CD4-positive, alpha-beta T cell treated with Interferon gamma for 1 hour (primary cell): ENCODE data around the gene APH1B.
A peak's percentile ranks its signal among the peaks of the same experiment; 100 is the strongest.
"Not testable (repeated sequence)": the region's sequence is repeated elsewhere in the genome, so short reads cannot be mapped to it uniquely, and the experiment has no call there.

Experiments used
- DNase-seq: peaks from one replicate; pipeline ENCODE4 v3.0.0-alpha.2; 2020

Gene APH1B

DNA sequence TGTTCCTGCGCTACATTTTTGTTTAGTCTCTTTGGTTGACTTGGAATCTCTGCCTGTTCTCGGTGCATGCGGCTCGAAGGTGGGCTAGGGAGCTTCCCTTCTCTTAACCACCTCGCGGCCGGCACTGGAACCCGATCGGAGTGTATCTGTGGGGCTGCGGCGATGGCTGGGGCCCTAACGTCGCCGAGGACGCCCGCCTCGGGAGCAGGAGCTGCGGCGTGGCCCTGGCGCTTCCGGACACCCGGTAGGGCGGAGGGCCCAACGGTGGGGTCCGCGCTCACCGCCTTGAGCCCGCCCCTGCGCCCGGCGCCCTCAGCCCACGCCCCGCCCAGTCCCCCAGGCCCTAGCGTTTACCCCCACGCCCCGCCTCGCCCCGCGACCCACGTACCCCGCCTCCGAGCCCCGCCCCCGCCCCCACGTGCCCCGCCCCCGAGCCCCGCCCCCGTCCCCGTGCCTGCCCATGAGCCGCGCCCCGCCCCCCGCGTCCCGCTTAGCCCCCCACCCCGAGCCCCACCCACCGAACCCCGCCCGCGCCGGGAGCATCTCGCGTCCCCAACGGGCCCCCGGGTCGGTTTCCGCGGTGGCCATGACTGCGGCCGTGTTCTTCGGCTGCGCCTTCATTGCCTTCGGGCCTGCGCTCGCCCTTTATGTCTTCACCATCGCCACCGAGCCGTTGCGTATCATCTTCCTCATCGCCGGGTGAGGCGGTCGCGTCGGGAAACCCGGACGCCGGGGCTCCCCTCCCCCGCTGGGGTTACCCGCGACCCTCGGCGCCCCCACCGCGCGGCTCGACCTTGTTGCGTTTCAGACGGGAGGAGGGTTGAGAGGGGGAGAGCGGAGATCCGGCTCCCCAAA lies at the start of gene APH1B:
Gene APH1B (plus strand): TSS at position 568 of the 855 bp plus-strand sequence. CDS start 19 bp downstream, at position 587.
- peak; percentile 84 for DNase-seq

DNA sequence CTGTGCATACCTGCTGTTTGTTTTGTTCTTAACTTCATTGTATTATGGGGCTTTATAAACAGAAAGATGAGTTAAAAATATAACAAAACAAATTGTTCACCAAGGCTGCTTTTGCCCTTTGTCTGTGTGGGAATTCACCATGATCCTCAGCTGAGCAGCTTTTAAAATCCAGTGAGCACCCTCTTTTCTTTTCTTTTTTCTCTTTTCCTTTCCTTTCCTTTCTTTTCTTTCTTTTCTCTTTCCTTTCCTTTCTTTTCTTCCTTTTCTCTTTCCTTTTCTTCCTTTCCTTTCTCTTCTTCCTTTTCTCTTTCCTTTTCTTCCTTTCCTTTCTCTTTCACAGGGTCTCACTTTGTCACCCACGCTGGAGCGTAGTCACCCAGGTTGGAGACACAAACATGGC lies 49.7 kb upstream of the APH1B start:
- no peak for DNase-seq

DNA sequence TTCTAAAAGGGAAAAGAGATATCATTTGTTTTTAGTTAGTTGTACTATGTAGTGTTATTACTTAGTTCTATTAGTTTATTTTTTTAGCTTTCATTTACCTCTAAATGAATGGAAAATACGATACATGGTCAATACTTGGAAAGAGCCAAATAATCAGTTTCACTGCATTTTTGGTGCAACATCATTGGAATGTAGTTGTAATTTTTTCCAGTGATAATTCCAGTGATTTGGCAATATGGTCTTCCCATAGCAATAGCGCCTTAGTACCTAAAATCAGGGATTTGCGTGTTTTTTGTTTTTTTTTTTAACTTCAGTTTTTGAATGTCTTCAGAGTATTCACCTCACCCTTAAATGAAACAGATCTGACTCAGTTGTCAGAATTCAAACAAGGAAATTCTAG lies 46.2 kb upstream of the APH1B start:
- no peak for DNase-seq

DNA sequence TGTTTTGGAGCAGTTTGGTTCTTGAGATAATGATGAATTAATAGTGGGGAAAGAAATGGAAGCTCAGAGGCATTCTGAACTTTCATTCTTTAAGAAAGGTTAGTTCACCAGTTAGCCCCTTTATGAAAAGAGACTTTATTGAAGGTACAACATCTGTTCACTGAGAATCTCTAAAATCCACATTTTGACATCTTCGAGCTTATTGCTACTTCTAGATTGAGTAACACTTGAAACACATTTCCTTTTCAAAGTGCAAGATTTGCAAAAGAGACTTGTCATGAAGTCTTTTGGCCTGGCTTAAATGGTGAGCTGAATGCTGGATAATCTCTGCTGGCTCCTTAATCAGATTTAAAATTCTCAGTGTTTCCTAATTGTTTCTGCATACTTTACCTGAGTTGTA lies 45.7 kb upstream of the APH1B start:
- no peak for DNase-seq

- no peak for DNase-seq
Observed at GRCh38 chr15:63232405-63232804, 45.0 kb upstream of the APH1B start.

- DNase-seq, result no peak
Observed at GRCh38 chr15:63232943-63233342, 44.5 kb upstream of the APH1B start.

DNA sequence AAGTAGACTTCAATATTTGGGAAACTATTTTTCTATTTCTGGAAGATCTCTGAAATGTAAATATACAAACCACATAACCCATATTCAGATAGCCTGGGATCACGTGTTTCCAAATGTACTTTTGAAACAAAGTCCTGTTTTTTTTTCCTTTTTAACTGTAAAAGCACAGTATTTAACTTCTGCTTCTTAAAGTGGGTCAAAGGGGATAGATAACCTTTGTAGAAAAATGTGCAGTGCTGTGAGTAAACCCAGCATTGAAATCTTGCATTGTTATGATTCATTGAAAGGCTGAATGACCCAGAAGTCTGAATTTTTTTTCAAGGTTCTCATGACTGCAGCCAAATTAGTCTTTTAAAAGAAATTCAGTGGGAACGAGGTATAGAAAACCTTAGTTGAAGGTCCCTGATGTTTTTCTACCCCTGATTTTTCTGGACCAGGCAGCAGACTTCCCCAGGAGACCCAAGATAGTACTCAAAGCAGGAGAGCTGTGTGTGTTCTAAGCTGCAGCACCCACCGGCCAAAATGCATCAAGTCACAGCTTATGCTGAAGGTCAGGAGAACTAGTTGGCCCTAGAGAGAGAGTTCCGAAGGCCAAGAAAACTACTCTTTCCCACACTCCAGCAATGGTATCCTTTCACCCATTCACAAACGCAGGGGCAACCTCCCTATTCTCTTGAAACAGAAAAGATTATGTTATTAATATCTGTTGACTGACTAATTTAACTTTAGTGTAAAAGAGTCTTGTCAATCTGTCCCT lies 43.6 kb upstream of the APH1B start:
- no peak for DNase-seq

GRCh38 chr15:63234451-63234870 lies 42.9 kb upstream of the APH1B start:
- no peak for DNase-seq

DNA sequence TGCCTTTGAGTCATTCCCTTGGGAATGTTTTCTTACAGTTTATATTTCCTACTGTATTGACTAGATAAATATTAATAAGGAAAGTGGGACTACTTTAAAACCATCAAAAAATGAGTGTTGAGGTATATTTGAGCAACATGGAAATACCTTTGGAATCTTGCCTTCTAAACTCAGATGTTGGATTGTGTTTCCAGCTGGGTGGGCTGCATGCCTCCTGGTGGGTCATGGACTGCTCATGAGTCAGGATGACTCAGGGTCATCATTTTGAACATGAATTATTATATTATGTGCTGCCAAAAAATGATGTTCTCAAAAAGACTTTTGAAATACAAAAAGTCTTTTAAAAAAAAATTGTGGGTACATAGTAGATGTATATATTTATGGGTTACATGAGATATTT lies 41.1 kb upstream of the APH1B start:
- DNase-seq, result no peak

GRCh38 chr15:63237086-63237485 lies 40.3 kb upstream of the APH1B start:
- not testable (repeated sequence) for DNase-seq

DNA sequence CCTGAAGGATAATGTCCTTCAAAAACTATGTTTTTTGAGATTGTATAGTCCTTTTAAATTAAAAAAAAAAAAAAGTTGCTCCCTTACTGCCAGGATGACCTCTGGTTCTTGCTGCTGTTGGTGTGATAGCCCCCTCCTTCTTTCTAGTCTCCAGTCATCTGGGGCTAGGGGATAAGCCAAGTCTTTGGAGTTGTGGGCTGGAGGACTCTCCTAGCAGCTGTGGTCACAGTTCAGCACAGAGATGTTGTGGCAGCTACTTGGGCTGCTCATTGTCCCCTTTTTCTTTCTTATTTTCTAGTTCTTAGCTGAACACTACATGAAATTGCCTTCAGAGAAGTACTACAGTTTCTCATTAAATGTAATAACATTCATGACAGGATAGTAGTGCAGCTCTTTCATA lies 39.2 kb upstream of the APH1B start:
- DNase-seq, result no peak

DNA sequence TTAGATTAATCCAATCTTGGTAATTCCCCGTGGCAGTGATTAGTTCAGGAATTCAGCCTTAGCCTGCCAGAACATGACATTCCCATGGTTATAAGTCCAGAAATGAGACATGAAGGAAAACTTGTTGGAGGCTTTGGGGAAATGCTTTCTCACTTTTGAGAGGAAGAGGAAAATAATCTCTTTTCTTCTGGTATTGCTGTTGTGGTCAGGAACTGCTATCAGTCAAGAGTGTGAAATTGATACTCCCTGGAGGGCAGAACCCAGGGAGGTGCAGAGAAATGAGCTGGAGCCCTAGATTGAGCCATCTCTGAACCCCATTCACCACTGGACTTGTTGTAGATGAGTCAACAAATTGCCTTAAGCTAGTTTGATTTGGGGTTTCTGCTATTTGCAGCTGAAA lies 38.6 kb upstream of the APH1B start:
- DNase-seq, result no peak

DNA sequence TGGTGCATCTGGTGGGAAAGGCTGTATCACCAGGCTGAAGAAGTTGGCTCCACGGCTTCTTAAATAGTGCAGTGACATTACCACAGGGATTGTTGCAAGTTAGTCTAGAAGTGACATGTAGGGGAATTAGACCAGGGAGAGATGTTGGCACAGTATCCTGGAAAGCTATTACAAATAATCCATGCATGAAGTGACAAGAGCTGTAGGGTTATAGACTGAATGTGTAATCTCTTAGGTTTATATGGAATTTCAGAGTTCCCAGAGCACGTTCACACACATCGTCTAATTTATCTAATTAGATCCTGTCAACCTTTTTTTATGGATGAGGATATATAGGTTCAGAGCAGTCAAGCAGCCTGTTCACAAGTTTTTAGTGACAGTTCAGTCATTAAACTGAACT lies 37.3 kb upstream of the APH1B start:
- DNase-seq, result no peak

DNA sequence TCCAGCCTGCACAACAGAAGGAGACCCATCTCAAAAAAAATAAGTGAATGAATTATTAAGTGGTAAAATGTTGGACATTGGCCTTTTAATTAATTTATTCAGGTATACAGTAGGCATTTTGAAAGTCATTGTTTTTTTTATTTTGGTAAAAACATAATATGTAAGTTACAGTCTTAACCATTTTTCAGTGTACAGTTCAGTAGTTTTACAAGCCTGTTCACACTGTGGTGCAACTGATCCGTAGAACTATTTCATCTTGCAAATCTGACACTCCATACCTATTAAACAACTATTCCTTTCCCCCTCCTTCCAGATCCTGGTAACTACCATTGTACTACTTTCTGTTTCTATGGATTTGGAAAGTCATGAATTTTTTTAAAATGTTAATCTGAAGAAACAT lies 36.1 kb upstream of the APH1B start:
- DNase-seq, result no peak

- no peak for DNase-seq
Observed at GRCh38 chr15:63243101-63243500, 34.3 kb upstream of the APH1B start.

DNA sequence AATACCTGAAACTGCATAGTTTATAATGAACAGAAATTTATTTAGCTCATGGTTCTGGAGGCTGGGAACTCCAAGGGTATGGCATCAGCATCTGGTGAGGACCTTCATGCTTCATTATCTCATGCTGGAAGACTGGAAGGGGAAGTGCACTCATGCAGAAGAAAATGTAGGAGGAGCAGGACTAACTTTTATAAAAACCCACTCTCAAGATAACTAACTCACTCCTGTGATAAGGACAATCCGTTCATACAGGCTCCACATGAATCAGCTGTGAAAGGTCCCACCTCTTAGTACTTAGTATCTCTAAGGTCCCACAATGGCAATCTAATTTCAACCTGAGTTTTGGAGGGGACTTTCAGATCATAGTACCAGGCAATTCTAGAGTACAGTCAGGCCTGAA lies 33.6 kb upstream of the APH1B start:
- DNase-seq, result no peak

GRCh38 chr15:63244399-63244798 lies 33.0 kb upstream of the APH1B start:
- DNase-seq, result no peak

DNA sequence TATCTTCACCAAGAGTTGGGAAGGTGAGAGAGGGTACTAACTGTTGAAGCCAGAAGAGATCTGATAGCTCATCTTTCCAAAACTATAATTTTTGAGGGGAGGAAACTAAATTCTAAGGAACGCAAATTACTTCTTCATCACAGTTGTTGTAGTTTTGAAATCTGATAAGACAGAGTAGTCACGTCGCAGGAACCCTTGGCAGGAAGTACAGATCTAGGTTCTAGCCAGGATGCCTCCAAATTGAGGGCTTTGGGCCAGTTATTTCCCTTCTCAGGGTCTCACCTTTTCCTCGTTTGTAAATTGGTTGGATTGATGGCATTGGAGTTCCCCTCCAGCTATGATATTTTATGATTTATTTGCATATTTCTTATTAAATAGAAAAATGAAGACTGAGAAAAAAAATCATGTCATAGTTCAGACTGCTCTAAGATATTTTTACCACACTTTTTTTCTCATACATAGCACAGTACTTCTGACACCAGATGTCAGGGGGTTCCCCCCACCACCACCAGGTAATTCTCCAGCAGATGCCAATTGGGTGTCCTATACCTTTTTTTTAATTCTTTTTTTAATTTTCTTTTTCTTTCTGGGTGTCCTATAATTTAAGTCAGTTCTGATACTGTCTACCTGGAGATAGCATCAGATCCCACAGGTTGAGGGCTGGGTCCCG lies 32.3 kb upstream of the APH1B start:
- no peak for DNase-seq

GRCh38 chr15:63246691-63247469 lies 30.5 kb upstream of the APH1B start:
- DNase-seq, result peak; percentile 37

DNA sequence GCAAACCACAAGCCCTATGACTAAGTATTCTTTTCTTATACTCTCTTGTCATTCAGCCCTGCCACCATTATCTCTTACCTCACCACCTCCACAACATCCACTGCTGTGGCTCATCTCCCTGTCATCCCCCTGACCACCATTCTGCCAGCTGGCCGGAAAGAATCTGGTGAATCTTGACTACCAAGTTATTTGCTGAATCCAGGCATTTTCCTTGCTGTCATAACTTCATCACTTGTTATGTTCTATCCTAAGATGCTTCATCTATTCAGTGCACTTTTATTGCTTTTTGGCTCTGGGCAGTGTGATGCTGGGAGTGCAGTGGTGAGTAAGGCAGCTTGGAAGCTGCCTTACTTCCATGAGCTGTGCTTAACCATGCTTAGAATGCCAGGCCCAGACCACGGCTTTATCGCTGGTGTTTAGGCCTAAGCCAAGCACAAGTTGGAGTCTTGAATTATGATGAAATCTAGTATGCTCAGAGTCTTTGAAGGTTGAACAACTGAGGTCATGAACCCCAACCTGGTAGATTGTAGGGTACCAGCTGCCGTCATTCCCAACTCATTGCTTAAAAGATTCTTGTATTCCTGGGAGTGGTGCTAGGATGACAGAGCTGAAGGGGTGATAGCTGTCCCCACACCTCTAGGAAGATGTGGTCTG lies 27.0 kb upstream of the APH1B start:
- no peak for DNase-seq

- no peak for DNase-seq
Observed at GRCh38 chr15:63251701-63252100, 25.7 kb upstream of the APH1B start.

- no peak for DNase-seq
Observed at GRCh38 chr15:63252292-63252691, 25.1 kb upstream of the APH1B start.
